ENCODE measurements around the gene ASTL.
"Not testable (repeated sequence)": the region's sequence is repeated elsewhere in the genome, so short reads cannot be mapped to it uniquely, and the experiment has no call there.

ASTL gene

GRCh38 chr2:96142217-96143113 lies 4.2 kb upstream of the ASTL start:
- Histone ChIP-seq H3K9me3 (ENCODE audit: insufficient read depth, low read length) (no peaks in the 10 kb centered on the region), H3K27ac (ENCODE audit: low read depth, low read length) (peak overlapping the region; percentile 98), H2AFZ (ENCODE audit: low read depth, low read length, severe bottlenecking) (no peak overlapping the region), H3K4me2 (ENCODE audit: low read depth, low read length, poor library complexity, severe bottlenecking) (peak overlapping the region; percentile 80), H3K27me3 (ENCODE audit: low read length) (no peaks in the 10 kb centered on the region), H3K9ac (ENCODE audit: low read length) (peak overlapping the region; percentile 98), H3K4me3 (ENCODE audit: insufficient read depth, low read length, poor library complexity, severe bottlenecking) (peak overlapping the region; percentile 87), H3K36me3 (ENCODE audit: low read length) (peaks cover 10% of the 10 kb centered on the region), H3F3A (ENCODE audit: insufficient read depth) (peaks cover 41% of the 10 kb centered on the region), H3K9me2 (replicated peaks; ENCODE audit: insufficient read depth, low read length) (no peaks in the 10 kb centered on the region), H3K79me2 (ENCODE audit: insufficient read depth, low read length) (peaks cover 22% of the 10 kb centered on the region), H4K20me1 (ENCODE audit: low read depth, low read length) (peaks cover 11% of the 10 kb centered on the region; the same call in 1 of the 2 replicates)
- TF ChIP-seq EZH2phosphoT487 (conservative IDR thresholded peaks at IDR 0.05; ENCODE audit: low read length) (no peak), CTCF (IDR thresholded peaks at IDR 0.05; ENCODE audit: insufficient read depth, low read length, poor library complexity, severe bottlenecking) (peak; percentile 61)

GRCh38 chr2:96141624-96141967 lies 3.3 kb upstream of the ASTL start:
- not testable (repeated sequence) for H3K9me2 ChIP-seq (replicated peaks; ENCODE audit: insufficient read depth, low read length); H3K36me3 ChIP-seq (ENCODE audit: low read length); H3K4me2 ChIP-seq (ENCODE audit: low read depth, low read length, poor library complexity, severe bottlenecking); H3K9ac ChIP-seq (ENCODE audit: low read length); H3K9me3 ChIP-seq (ENCODE audit: insufficient read depth, low read length); H3K27ac ChIP-seq (ENCODE audit: low read depth, low read length); H2AFZ ChIP-seq (ENCODE audit: low read depth, low read length, severe bottlenecking); H3K4me3 ChIP-seq (ENCODE audit: insufficient read depth, low read length, poor library complexity, severe bottlenecking); H3K27me3 ChIP-seq (ENCODE audit: low read length)
- peaks cover 11% of the 10 kb centered on the region; the same call in 1 of the 2 replicates for H4K20me1 ChIP-seq (ENCODE audit: low read depth, low read length)
- peaks cover 22% of the 10 kb centered on the region for H3K79me2 ChIP-seq (ENCODE audit: insufficient read depth, low read length)
- peaks cover 32% of the 10 kb centered on the region for H3F3A ChIP-seq (ENCODE audit: insufficient read depth)

GRCh38 chr2:96140941-96141623 lies 2.8 kb upstream of the ASTL start:
- no peaks in the 10 kb centered on the region for H3K9me3 ChIP-seq (ENCODE audit: insufficient read depth, low read length)
- H3K36me3 ChIP-seq (ENCODE audit: low read length) = peaks cover 10% of the 10 kb centered on the region
- peaks cover 11% of the 10 kb centered on the region; the same call in 1 of the 2 replicates for H4K20me1 ChIP-seq (ENCODE audit: low read depth, low read length)
- H3K9ac ChIP-seq (ENCODE audit: low read length) = no peak overlapping the region
- H2AFZ ChIP-seq (ENCODE audit: low read depth, low read length, severe bottlenecking) = no peak overlapping the region
- no peaks in the 10 kb centered on the region for H3K9me2 ChIP-seq (replicated peaks; ENCODE audit: insufficient read depth, low read length)
- TF ChIP-seq CTCF (IDR thresholded peaks at IDR 0.05; ENCODE audit: insufficient read depth, low read length, poor library complexity, severe bottlenecking) = no peak
- TF ChIP-seq EZH2phosphoT487 (conservative IDR thresholded peaks at IDR 0.05; ENCODE audit: low read length) = no peak
- no peaks in the 10 kb centered on the region for H3K27me3 ChIP-seq (ENCODE audit: low read length)
- no peak overlapping the region for H3K27ac ChIP-seq (ENCODE audit: low read depth, low read length)
- H3K4me3 ChIP-seq (ENCODE audit: insufficient read depth, low read length, poor library complexity, severe bottlenecking) = no peak overlapping the region
- H3F3A ChIP-seq (ENCODE audit: insufficient read depth) = peaks cover 29% of the 10 kb centered on the region
- H3K79me2 ChIP-seq (ENCODE audit: insufficient read depth, low read length) = peaks cover 22% of the 10 kb centered on the region
- H3K4me2 ChIP-seq (ENCODE audit: low read depth, low read length, poor library complexity, severe bottlenecking) = no peak overlapping the region
